ENCODE measurements around the gene ANKLE2.

The ANKLE2 gene

GRCh38 chr12:132746613-132747012 is 15.0 kb downstream of the ANKLE2 start:
- no peak for DNase-seq (ENCODE audit: low read depth)
- H3K4me3 ChIP-seq (replicated peaks; ENCODE audit: low read depth, low read length): no peak overlapping the region
- TF ChIP-seq CTCF (IDR thresholded peaks at IDR 0.05; ENCODE audit: low read length, missing control alignments): no peak

- no peak overlapping the region for H3K4me3 ChIP-seq (replicated peaks; ENCODE audit: low read depth, low read length)
- no peak for DNase-seq (ENCODE audit: low read depth)
- TF ChIP-seq CTCF (IDR thresholded peaks at IDR 0.05; ENCODE audit: low read length, missing control alignments): no peak
Measured at GRCh38 chr12:132743831-132744230, 17.8 kb downstream of the ANKLE2 start.

GRCh38 chr12:132741620-132742019 is 20.0 kb downstream of the ANKLE2 start:
- no peak for TF ChIP-seq CTCF (IDR thresholded peaks at IDR 0.05; ENCODE audit: low read length, missing control alignments)
- H3K4me3 ChIP-seq (replicated peaks; ENCODE audit: low read depth, low read length): no peak overlapping the region
- no peak for DNase-seq (ENCODE audit: low read depth)

- H3K4me3 ChIP-seq (replicated peaks; ENCODE audit: low read depth, low read length): no peak overlapping the region
- TF ChIP-seq CTCF (IDR thresholded peaks at IDR 0.05; ENCODE audit: low read length, missing control alignments): no peak
- no peak for DNase-seq (ENCODE audit: low read depth)
Measured at GRCh38 chr12:132740652-132741051, 21.0 kb downstream of the ANKLE2 start.

GRCh38 chr12:132740313-132740646 is 21.4 kb downstream of the ANKLE2 start:
- H3K4me3 ChIP-seq (replicated peaks; ENCODE audit: low read depth, low read length): no peak overlapping the region
- DNase-seq (ENCODE audit: low read depth): no peak
- TF ChIP-seq CTCF (IDR thresholded peaks at IDR 0.05; ENCODE audit: low read length, missing control alignments): no peak

- no peak for DNase-seq (ENCODE audit: low read depth)
- H3K4me3 ChIP-seq (replicated peaks; ENCODE audit: low read depth, low read length): no peak overlapping the region
- TF ChIP-seq CTCF (IDR thresholded peaks at IDR 0.05; ENCODE audit: low read length, missing control alignments): no peak
Measured at GRCh38 chr12:132739600-132740312, 21.9 kb downstream of the ANKLE2 start.

GRCh38 chr12:132736913-132737312 is 24.7 kb downstream of the ANKLE2 start:
- no peak overlapping the region for H3K4me3 ChIP-seq (replicated peaks; ENCODE audit: low read depth, low read length)
- DNase-seq (ENCODE audit: low read depth): no peak
- no peak for TF ChIP-seq CTCF (IDR thresholded peaks at IDR 0.05; ENCODE audit: low read length, missing control alignments)
